NCI-H1048 (cell line): ENCODE measurements around the gene TMOD1.

Experiments
- DNase-seq: peaks from one replicate; lab custom pipeline; 2025; lab: John Stamatoyannopoulos, UW

TMOD1 gene

GRCh38 chr9:97548819-97549540, 47.5 kb downstream of the TMOD1 start:
- no peak for DNase-seq

DNA sequence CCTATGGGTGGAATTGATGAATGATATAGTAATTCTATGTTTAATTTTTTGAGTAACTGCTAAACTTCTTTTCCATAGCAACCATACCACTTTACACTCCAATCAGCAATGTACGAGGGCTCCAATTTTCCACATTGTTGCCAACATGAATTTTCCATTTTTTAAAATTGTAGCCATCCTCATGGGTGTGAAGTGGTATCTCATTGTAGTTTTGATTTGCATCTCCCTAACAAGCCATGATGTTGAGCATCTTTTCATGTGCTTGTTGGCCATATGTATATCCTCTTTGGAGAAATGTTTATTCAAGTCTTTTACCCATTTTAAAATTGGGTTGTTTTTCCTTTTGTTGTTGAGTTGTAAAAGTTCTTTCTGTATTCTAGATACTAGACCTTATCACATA, 48.9 kb downstream of the TMOD1 start:
- DNase-seq: no peak

GRCh38 chr9:97551308-97551707, 49.8 kb downstream of the TMOD1 start:
- DNase-seq: no peak

DNA sequence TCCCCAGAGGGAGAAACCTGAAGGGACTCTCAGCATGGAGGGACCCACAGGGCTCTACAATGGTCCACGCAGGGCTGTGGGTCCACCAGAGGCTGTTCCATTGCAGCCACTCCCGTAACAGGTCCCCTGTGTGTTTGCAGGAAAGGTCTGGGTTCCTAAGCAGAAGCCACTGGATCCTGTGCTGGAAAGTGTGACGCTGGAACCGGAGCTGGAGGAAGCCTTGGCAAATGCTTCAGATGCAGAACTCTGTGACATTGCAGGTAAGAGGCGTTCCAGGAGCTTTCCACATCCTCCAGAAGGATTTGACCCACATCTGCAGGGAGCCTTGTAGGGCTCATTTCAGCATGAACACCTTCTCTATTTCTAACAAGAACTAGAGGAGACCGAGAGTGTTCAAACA, 51.7 kb downstream of the TMOD1 start:
- no peak for DNase-seq

DNA sequence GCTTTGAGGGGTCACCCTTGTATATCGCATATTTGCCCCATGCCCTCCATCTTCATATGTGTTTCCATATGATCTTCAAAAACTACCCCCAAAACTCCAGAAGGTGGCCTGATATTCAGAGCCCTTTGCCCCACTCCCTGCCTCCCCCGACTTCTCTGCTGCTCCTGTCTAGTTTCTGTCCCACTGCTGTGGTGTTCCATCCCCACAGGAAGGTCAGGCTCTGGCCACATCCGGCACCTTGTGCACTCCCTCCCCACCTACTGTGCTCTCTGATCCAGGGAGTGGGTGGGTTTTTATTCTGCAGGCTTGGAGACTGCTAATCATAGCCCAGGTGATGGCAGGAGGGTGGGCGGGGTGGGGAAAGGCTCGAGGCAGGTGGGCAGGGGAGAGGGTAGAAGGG, 52.4 kb downstream of the TMOD1 start:
- no peak for DNase-seq

DNA sequence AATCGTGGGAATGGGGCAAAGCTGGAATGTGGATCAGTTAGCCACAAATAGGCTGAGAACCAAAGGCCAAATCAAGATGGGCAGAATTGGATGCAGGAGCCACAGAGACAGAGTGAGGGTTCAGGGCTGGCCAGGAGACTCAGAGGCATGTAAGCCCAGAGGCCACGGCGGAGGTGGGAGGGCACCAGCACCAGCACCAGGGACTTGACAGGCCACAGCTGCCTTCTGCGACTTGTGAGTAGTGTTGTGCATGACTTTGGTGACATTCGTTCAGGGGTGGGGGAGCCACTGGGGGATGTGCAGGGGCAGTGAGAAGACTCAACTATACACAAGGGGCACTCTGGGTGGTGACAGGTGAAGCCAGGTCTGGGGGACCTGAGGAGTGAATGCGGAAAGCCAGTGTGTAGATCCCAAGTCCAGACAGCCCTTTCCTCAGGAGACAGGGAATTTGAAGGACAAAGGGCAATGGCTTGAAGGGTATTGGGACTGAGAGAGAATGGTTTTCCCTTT, 53.2 kb downstream of the TMOD1 start:
- DNase-seq: no peak

GRCh38 chr9:97555164-97555563, 53.7 kb downstream of the TMOD1 start:
- no peak for DNase-seq

DNA sequence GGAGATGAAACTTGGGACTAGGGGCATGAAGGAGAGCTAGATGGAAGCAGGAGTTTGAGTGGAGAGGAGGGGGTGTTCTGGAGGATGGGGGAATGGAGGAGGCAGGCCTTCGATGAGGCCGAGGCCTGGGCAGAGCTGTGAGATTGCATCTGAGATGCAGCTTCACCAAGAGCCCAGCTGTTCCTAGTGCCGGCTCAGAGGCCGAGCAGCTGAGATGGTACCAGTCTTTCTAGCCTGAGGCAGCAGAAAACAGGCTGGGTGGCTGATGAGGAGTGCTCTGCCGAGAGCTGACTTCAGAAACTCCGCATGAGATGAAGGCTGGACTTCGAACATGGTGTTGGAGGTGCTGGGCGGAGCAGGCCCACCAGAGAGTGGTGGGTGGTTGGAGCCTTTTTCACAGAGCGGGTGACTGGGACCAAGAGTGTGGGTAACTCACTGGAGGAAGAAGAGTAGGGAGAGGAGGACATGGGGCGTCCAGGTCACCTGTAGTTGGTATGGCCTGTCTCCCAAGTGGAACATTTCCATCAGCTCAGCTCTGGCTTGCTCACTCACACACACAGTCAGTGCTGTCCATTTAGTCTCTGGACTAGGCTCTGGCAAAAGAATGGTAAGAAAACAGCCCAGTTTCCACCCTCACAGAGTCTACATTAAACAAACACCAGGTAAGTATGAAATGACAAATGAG, 54.7 kb downstream of the TMOD1 start:
- no peak for DNase-seq

- no peak for DNase-seq
These were observed 55.5 kb downstream of the TMOD1 start for GRCh38 chr9:97556721-97557605.

DNA sequence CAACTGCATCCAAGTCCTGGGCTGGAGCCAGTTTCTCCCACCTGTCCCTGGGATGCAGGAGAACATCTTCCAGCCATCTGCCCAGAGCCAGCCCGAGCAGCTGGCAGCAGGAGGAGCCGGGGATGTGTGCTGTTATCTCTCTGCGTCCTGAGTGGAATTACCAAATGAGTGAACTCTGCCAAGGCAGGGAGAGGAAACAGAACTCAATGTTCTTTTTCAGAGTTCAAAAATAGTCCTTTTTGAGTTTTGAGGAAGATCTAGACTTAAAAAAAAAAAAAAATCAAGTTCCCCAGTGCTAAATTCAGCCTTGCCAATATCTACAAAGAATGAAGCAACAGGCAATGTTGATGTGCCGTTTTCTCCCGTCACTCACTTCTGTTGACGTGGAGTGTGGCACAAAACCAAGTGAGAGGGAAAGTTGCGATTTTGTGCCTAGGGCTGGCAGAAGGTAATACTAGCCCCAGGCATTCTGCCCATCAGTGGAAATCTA, 56.2 kb downstream of the TMOD1 start:
- no peak for DNase-seq

GRCh38 chr9:97558701-97559101, 57.2 kb downstream of the TMOD1 start:
- no peak for DNase-seq

DNA sequence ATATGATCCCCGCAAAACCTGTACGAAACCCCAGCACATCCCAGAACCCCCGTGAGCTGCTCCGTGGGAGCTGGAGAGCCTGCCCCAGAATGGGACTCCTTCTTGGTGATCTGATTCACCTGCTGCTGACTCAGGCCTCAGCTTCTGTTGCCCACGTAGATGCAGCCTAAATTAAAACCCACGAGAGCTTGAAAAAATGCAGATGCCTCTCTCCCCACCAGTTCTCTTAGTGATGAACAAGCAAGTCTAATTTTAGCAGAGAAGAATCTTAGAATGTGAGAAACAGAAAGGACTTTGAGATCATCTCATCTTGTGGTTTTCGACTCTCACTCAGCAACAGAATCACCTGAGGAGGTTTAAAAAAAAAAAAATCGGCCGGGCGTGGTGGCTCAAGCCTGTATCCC, 57.6 kb downstream of the TMOD1 start:
- DNase-seq: no peak

- no peak for DNase-seq
These were observed 58.7 kb downstream of the TMOD1 start for GRCh38 chr9:97560154-97560553.

- no peak for DNase-seq
These were observed 59.4 kb downstream of the TMOD1 start for GRCh38 chr9:97560851-97561250.

GRCh38 chr9:97561501-97561900, 60.0 kb downstream of the TMOD1 start:
- no peak for DNase-seq

DNA sequence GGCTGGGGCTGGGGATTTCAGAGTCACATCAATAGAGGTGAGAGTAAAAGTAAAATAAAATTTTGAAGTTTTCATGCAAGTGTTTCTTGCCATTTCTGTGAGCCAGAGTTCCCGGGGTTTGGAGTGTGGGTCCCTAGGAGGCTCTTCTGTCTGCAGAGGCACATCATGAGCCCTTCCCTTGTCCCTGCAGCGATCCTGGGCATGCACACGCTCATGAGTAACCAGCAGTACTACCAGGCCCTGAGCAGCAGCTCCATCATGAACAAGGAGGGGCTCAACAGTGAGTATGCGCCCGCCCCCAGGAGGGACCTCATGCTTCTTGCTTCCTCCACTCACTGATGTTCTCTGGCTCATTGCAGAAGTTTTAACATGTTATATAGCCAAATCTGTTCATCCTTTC, 61.1 kb downstream of the TMOD1 start:
- no peak for DNase-seq

DNA sequence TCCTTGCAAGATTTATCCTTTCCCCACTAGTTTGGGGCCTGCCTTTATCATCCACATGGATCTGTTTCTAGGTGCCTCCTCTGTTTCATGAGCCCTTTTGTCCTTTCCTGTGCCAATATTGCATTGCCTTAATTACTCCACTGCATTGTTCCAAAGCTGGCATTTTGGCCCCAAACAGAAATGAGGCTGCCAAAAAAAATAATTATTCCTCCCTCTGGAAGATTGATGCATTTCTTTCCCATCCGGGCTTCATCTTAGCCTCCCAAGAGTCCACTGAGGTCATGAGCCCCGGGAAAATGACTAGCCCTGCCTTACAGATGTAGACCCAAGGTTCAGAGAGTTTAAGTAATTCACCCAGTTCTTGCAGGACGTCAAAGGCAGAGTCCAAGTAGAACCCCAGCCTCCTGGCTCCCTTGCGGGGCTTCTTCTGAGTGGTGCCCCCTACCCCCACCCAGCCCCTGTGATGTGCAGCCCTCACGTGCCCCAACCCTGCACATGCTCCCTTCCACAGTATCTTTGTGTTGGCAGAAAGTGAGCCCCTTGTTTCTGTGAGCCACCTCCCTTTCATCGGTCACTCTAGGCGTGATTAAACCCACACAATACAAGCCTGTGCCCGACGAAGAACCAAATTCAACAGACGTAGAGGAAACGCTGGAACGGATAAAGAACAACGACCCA, 62.1 kb downstream of the TMOD1 start:
- DNase-seq: no peak

DNA sequence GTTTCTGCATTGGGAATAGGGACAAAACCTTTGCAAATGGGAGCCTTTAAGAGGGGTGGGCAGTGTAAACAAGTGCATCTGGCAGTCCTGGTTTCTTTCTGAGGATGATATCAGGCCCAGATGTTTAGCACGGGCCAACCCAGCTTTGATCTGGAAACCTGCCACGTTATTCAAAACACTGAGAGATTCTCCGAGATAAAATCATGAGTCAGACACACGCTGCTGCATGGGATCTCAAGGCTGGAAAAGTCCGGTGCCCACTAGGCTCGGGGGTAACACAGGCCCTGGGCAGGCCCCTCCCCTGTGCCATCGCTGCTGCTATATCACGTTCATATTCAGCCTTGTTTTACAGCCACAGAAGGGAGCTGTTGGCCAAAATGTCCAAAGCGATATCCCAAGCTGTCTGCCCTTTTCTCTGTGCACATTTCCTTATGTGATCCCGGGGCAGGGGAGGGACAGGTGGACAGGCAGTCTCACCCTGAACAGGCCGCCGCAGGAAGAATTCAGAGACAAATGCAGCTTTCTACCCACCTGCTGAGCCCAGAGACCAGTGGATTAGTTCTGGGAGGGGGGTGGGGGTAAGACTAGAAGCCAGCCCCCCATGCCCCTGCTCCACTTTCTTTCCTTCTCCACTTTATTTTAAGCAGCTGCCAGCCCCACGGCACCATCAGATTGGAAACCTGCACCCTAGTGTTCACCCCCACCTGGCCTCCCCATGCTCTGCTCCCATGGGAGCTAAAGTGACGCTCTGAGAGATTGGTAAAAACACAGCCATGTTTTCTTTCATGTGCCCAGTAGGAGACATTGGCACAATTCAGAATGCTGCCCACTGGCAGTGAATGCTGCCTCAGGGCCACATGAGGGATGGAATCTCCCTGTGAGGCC, 63.1 kb downstream of the TMOD1 start:
- no peak for DNase-seq

GRCh38 chr9:97565262-97565661, 63.8 kb downstream of the TMOD1 start:
- no peak for DNase-seq

DNA sequence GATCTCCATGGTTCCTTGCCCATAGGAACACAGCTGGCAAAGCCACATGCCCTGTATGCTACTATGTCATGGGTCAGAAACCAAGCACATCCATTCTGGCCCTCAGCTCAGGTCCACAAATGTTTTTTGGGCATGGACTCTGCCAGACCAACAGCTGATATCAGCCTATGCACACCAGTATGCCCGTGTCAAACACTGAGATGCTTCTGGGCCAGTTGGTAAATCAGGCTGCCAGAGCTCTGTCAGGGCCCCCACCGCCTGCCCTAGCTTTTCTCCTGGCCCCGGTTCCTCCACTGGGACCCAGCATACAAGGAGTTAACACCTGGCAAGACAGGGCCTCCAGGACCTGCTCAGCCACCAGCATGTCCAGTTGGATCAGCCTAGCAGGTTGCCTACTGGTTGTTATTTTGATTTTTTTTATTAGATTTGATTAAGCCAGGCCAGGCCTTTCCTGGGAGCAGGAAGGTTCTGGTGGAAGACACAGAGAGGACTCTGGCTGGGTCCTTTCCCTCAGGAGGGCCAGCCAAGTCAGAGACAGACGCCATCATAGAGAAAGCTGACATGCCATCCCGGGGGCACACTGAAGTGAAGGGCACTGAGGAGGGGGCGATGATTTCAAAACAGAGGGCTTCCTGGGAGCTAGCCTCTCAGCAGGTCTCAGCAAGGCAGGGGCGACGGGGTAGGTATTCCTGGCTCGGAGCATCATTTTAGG, 65.9 kb downstream of the TMOD1 start:
- no peak for DNase-seq
